Epithelial cell of esophagus (primary cell): ENCODE results near the gene HDLBP.
A peak's percentile ranks its signal among the peaks of the same experiment; 100 is the strongest.

ENCODE experiments used
- DNase-seq: peaks from one replicate; pipeline ENCODE4 v3.0.0; 2010; ENCODE audit warnings: low read depth
- H3K4me3 ChIP-seq: 2 replicates; pipeline ENCODE4 v1.5.1; 2011; ENCODE audit warnings: mild to moderate bottlenecking, low read length, control low read depth
- TF ChIP-seq, protein P1 (sequence below): IDR thresholded peaks from 2 replicates; pipeline ENCODE4 v1.5.1; 2011; ENCODE audit warnings: low read depth, mild to moderate bottlenecking, low read length, control low read depth, inconsistent platforms; ENCODE audit not compliant: insufficient read depth; ENCODE audit errors: missing control alignments

The HDLBP gene, protein sequence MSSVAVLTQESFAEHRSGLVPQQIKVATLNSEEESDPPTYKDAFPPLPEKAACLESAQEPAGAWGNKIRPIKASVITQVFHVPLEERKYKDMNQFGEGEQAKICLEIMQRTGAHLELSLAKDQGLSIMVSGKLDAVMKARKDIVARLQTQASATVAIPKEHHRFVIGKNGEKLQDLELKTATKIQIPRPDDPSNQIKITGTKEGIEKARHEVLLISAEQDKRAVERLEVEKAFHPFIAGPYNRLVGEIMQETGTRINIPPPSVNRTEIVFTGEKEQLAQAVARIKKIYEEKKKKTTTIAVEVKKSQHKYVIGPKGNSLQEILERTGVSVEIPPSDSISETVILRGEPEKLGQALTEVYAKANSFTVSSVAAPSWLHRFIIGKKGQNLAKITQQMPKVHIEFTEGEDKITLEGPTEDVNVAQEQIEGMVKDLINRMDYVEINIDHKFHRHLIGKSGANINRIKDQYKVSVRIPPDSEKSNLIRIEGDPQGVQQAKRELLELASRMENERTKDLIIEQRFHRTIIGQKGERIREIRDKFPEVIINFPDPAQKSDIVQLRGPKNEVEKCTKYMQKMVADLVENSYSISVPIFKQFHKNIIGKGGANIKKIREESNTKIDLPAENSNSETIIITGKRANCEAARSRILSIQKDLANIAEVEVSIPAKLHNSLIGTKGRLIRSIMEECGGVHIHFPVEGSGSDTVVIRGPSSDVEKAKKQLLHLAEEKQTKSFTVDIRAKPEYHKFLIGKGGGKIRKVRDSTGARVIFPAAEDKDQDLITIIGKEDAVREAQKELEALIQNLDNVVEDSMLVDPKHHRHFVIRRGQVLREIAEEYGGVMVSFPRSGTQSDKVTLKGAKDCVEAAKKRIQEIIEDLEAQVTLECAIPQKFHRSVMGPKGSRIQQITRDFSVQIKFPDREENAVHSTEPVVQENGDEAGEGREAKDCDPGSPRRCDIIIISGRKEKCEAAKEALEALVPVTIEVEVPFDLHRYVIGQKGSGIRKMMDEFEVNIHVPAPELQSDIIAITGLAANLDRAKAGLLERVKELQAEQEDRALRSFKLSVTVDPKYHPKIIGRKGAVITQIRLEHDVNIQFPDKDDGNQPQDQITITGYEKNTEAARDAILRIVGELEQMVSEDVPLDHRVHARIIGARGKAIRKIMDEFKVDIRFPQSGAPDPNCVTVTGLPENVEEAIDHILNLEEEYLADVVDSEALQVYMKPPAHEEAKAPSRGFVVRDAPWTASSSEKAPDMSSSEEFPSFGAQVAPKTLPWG (N-terminal part only)

DNA sequence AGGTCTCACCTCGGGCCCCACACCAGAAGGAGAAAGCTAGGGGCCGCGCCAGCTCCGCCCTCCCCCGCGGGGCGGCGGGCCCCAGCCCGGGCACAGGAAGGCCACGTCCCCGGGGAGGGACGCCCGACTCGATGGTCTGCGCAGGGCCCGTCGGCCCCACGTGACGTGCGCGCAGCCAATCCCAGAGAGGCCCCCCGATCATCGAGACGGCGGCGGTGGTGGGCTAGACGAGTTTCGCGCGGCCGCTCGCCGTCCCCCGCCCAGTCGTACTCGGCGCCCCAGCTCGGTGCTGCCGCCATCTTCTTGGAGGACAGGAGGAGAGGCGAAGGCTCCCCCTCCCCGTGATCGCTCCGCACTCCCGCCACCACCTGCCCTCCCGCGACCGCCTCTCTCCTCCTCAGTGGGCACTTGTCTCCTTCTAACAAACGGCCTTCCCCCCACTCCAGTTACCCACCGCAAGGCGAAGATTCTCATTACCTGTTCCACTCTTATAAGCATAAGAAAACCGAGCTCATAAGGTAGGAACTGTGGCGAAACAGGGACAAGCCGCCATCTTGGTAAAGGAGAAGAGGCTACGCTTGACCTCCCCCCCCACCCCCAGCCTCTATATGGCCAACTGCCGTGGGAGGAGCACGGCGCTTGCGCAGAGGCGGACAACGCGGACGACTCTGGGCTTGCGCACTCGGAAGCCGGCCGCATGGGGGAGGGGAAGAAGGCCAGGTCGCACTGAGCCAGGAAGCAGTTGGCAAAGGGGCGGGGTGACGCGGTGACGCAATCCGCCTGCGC is at the start of gene HDLBP:
Gene HDLBP (minus strand): TSS at position 580 of the 786 bp plus-strand sequence. CDS start 48,803 bp downstream, outside the sequence.
- H3K4me3 ChIP-seq, result peak within 1 kb of the TSS; percentile 95
- peak; percentile 99 for DNase-seq
- TF ChIP-seq, protein P1, sequence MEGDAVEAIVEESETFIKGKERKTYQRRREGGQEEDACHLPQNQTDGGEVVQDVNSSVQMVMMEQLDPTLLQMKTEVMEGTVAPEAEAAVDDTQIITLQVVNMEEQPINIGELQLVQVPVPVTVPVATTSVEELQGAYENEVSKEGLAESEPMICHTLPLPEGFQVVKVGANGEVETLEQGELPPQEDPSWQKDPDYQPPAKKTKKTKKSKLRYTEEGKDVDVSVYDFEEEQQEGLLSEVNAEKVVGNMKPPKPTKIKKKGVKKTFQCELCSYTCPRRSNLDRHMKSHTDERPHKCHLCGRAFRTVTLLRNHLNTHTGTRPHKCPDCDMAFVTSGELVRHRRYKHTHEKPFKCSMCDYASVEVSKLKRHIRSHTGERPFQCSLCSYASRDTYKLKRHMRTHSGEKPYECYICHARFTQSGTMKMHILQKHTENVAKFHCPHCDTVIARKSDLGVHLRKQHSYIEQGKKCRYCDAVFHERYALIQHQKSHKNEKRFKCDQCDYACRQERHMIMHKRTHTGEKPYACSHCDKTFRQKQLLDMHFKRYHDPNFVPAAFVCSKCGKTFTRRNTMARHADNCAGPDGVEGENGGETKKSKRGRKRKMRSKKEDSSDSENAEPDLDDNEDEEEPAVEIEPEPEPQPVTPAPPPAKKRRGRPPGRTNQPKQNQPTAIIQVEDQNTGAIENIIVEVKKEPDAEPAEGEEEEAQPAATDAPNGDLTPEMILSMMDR, result peak; percentile 27

DNA sequence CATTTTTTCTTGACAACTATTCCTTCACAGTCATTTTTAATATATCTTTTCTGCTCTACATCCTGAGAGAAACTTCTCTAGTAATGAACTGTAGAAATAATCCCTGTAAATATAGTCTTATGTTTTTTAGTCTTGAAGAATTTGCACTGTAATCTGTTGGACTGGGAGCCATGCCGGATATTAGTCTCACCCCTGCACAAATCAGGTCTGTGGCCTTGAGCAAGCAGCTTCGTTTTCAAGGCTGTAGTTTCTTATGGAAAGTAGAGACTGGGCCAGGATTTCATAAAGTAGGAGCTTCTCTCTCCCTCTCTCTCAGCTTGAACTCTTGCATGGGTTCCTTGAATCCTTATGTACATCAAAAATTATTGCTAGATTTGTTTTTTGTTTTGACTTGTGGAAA is 49.3 kb upstream of the HDLBP start:
- H3K4me3 ChIP-seq, result no peak overlapping the region
- TF ChIP-seq, protein P1, result no peak
- no peak for DNase-seq

DNA sequence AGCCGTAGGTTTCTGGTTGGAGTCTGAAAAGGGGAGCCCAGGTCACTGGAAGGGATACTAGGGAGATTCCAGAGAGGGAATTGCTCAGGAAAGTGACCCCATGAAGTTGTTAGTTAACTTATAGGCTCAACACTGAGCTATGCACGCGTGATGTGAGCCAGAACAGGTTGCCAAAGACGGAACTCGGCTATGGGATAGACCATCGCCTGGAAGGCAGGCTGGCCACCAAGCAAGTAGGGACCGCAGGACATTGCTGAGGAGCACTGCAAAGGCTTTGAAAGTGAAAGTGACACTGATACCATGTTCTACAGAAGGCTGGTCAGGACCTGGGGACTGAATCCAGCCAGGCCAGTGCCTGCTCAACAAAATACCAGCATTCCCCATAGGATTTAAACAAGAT is 48.0 kb upstream of the HDLBP start:
- H3K4me3 ChIP-seq, result no peak overlapping the region
- TF ChIP-seq, protein P1, result no peak
- no peak for DNase-seq

DNA sequence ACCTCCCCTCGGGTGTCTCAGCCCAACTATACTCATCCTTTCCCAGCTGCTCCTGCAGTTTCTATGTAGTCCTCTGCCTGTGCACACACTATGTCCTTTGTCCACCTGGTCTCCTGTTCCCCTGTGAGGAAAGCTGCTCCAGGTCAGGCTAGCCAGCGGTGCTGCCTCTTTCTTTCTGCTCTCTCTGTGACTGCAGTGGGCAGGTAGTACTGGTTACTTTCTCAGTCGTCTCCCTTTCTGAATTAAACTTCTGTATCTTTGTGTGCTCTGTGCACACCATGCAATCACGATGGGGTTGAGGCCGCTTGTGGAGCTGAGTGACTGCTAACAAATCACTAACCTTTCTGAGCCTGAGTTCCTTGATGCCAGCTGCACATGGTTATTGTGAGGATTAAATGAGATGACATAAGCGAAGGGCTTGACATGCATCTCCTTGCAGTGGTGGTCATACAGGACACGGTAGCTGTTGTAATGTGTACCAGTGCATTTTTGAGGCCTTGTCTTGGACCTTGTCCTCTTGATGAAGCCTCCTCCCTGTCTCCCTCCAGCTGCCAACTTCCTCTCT is 44.1 kb upstream of the HDLBP start:
- TF ChIP-seq, protein P1, result no peak
- DNase-seq, result no peak
- H3K4me3 ChIP-seq, result no peak overlapping the region

DNA sequence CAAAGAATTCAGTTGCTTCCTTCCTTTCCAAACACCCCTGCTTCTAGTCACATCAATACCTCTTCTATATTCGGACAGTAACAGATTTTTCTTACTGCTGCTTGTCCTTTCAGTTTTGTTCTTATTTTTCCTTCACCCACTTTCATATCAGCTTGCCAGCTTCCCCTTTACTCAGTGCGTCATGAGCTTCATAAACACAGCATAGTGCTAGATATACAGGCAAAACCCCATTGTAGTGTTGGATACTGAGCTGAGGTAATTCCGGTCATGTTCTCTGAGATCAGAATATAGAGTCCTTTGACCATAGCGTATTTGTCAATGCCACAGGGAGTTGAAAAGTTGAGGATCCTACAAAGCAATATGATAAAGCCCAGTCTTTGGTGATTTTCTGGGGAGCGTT is 43.0 kb upstream of the HDLBP start:
- H3K4me3 ChIP-seq, result no peak overlapping the region
- TF ChIP-seq, protein P1, result no peak
- DNase-seq, result no peak

DNA sequence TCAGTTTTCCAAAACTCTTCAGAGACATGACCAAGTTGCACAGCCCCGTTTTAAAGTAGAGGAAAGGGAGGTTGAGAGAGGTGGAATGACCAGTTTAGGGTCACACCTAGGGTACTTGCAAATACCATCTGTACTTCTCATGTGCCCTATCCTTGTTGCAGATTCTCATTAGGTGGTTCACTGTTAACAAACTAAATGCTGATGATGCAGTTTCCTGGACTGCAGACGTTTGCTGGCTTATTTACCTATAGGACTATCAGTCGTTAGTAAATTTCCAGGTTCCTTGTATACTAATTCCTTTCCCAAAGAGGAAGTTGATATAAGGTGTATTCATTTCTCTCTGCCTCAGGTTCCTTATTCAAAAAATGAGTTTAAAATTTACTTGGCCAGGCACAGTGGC is 42.1 kb upstream of the HDLBP start:
- DNase-seq, result peak; percentile 30
- TF ChIP-seq, protein P1, result no peak
- peak overlapping the region; percentile 77 for H3K4me3 ChIP-seq
